Measurements from ENCODE around the gene RPL37.
A peak's percentile ranks its signal among the peaks of the same experiment; 100 is the strongest.

DNA sequence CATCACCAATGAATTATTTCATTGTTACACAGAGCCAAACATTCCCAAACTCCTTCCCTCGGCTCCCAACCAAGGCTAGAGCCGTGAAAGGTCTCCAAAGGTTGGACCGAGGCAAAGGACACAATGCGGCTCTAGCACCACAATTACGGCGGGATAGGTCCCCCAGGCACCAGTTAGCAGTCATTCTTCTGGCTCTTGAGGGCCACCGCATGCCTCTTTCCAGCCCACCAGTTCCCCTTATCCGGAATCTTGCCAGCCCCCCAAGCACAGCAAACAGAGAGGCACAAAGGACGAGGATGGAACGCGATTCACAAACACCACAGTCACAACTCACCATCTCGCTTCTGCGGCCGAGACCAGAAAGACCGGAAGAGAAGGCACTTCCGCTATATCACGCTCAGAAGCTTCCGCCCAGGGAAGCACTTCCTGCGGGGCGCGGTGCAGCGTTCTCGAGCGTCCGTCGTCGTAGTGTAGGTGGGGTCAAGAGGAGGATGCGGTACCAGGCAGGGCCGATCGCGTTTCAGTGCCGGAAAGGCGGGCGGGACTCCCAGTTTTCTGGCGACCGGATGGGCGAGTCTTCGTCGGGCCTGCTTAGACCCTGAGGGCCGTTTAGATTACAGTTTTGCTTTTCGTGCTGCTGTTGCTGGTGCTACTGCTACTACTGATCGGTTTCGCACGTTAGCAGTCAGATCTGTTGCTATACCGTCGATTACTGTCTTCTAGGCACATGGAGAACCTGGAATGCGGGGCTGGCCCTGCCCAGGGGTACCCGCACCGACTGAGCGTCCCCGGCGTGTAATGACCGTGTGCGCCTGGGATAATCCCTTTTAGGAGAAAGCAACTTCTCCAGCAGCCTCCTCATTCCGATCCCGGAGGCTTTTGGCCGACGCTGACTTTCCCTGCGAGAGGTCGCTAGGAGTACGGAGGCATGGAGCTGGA is at the start of gene RPL37:
- TF ChIP-seq POLR2A (IDR thresholded peaks at IDR 0.05): peak; percentile 61 to 73
- peak in 2 of 4 experiments; percentile 6 to 20 for TF ChIP-seq CTCF (IDR thresholded peaks at IDR 0.05)
